Measurements from ENCODE around the gene TSPYL6.

DNA sequence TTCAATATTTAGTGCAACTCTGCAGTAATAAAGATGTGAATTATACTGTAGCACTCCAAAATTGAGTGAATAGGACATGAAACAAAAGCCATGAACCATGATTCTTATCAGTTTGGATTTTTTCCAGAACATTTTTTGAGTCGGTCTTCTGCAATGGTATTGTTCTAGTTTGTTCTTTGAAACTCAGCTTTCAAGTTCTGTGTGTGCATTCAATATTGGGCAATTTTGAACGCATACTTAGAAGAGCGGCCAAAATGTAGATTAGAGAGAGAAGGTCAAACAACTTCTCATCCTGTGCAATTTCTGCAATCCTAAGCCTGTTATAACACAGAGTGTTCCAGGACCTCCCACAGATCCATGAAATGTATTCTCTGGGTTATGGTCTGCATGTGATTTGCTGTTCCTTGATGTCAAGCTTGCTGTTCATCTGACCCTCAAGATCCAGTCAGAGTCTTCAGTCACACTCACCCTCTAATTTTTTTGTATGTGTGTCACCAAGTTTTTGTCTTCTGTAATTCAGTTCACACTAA is 48.3 kb downstream of the TSPYL6 start:
- TF ChIP-seq CTCF (IDR thresholded peaks at IDR 0.05; ENCODE audit: extremely low read depth in 1 of 2, insufficient read depth in 1 of 2, low read depth in 1 of 2, low read length in 2 of 2): no peak
- no peak for TF ChIP-seq EZH2 (IDR thresholded peaks at IDR 0.05; ENCODE audit: borderline replicate concordance, low read depth, low read length, severe bottlenecking)
- no peak for TF ChIP-seq POLR2A (IDR thresholded peaks at IDR 0.05; ENCODE audit: low read depth, low read length)
- no peak for TF ChIP-seq MAX (IDR thresholded peaks at IDR 0.05; ENCODE audit: insufficient read depth, insufficient read length)
- TF ChIP-seq FOS (IDR thresholded peaks at IDR 0.05; ENCODE audit: borderline replicate concordance, insufficient read depth, low read length): no peak
